Small intestine (tissue), 7 donors: ENCODE measurements around the gene ARHGEF10L. TPM values are rescaled to one million over a fixed set of nuclear protein-coding genes. Genes with fewer than 3 reads are reported as not detected.

ENCODE experiments used
- DNase-seq, 2 donors: peaks; one replicate each; pipeline versions ENCODE4 v3.0.0 to v3.0.0-alpha.2; 2013
- FAIRE-seq: peaks from 2 replicates; lab custom pipeline; 2012; peaks lifted over from hg19 to GRCh38; lab: Jason Lieb, UNC
- H3K27ac ChIP-seq, 3 donors: one replicate each; pipeline ENCODE4 v1.5.1; 2013; ENCODE audit warnings: low read length in 2 of 3, mild to moderate bottlenecking in 2 of 3, control low read depth in 1 of 3, inconsistent platforms in 1 of 3, low read depth in 1 of 3, moderate library complexity in 1 of 3
- H3K27me3 ChIP-seq, 3 donors: one replicate each; pipeline ENCODE4 v1.6.1; 2013; ENCODE audit warnings: low read length in 3 of 3, inconsistent platforms in 1 of 3; ENCODE audit not compliant: control insufficient read depth in 3 of 3, insufficient read depth in 3 of 3
- H3K36me3 ChIP-seq, 3 donors: one replicate each; pipeline ENCODE4 v1.6.1; 2013; ENCODE audit warnings: low read length in 3 of 3, inconsistent platforms in 1 of 3, low read depth in 1 of 3, mild to moderate bottlenecking in 1 of 3, moderate library complexity in 1 of 3; ENCODE audit not compliant: control insufficient read depth in 3 of 3, insufficient read depth in 2 of 3
- H3K4me1 ChIP-seq, 3 donors: one replicate each; pipeline ENCODE4 v1.6.1; 2013; ENCODE audit warnings: low read length in 2 of 3, inconsistent platforms in 1 of 3, low read depth in 1 of 3, mild to moderate bottlenecking in 1 of 3, moderate library complexity in 1 of 3; ENCODE audit not compliant: control insufficient read depth in 3 of 3, insufficient read depth in 2 of 3
- H3K4me3 ChIP-seq, 3 donors: one replicate each; pipeline ENCODE4 v1.5.1; 2013; ENCODE audit warnings: low read length in 3 of 3, control low read depth in 1 of 3, inconsistent platforms in 1 of 3, low read depth in 1 of 3, mild to moderate bottlenecking in 1 of 3, moderate library complexity in 1 of 3
- H3K9me3 ChIP-seq, 2 donors: one replicate each; pipeline ENCODE4 v1.6.1; 2013; ENCODE audit warnings: low read depth in 1 of 2, low read length in 1 of 2; ENCODE audit not compliant: control insufficient read depth in 2 of 2, insufficient read depth in 1 of 2
- WGBS, 3 donors: extraction: QIAGEN DNeasy Blood & Tissue Kit; methylation state at CpG; one replicate each; pipeline ENCODE4 v1.1.7; 2013; 5-methylcytosine and 5-hydroxymethylcytosine counted together
- polyA plus RNA-seq, 4 donors: library from polyadenylated mRNA; stranded (reverse) in 3 of 4; unstranded in 1 of 4; fragments of 200-250 nt in 3 of 4; fragments of 120-200 nt in 1 of 4; gene quantifications; one replicate each; pipeline versions ENCODE4 v1.2.1 to v1.2.3, GENCODE V29; 2013
- donor health status: healthy with polysubstance abuse.
- donor health status: control.
- donor health status: control.
- donor health status: Bipolar disorder and iron deficiency.
- donor health status: healthy.

Gene ARHGEF10L
- polyA plus RNA-seq, 4 donors = 5.6 to 120 (median 35.0) TPM

DNA sequence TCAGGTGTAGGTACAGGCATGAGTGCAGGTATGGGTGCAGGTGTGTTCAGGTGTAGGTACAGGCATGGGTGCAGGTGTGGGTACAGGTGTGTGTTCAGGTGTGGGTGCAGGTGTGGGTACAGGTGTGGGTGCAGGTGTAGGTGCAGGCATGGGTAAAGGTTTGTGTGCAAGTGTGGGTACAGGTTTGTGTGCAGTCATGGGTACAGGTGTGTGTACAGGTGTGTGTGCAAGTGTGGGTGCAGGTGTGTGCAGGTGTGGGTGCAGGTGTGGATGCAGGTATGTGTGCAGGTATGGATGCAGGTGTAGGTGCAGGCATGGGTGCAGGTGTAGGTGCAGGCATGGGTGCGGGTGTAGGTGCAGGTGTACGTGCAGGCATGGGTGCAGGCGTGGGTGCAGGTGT, 136.2 kb downstream of the ARHGEF10L start:
- Histone ChIP-seq H3K4me3 (no peak overlapping the region), H3K4me1 (no peaks in the 10 kb centered on the region), H3K27me3 (no peaks in the 10 kb centered on the region), H3K27ac (no peak overlapping the region), H3K9me3 (no peaks in the 10 kb centered on the region), H3K36me3 (peaks cover 0 to 88% (median 0%) of the 10 kb centered on the region in 3 donors)
- no peak for FAIRE-seq
- DNase-seq = no peak
- WGBS, 3 donors = 90 to 94% (median 92%) methylated on average over 3 of the region's 3 CpGs

DNA sequence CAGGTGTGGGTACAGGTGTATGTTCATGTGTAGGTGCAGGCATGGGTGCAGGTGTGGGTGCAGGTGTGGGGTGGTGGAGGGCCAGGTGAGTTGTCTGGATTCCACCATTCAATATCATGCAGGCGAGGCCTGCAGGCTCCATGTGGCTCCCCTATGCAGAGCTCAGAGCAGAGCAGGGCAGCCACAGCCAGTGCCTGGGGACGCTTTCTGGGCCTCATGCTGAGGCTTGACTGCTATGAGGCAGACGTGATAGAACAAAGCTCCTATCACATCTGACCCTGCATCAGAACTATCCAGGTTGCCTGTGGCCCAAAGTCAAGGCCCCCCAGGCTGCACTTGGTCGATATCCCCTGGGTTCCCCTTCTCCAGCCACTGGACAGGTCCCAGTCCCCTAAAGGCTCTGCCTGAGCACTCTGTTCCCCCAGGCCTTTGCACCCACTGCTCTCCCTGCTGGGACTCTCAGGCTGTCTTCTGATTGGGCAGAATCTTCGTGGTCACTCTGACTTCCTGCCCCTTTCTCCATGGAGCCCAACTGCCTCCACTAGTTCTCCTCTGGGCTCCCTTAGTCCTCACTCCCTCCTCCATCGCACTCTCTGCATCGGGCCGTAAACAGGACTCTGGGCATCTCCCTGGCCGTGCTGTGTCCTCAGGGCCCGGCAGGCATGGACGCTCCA, 137.0 kb downstream of the ARHGEF10L start:
- Histone ChIP-seq H3K36me3 (peaks cover 0 to 84% (median 0%) of the 10 kb centered on the region in 3 donors), H3K9me3 (no peaks in the 10 kb centered on the region), H3K4me3 (no peak overlapping the region), H3K27me3 (no peaks in the 10 kb centered on the region), H3K4me1 (no peaks in the 10 kb centered on the region), H3K27ac (no peak overlapping the region)
- no peak for DNase-seq
- no peak for FAIRE-seq
- WGBS, 3 donors = 77 to 82% (median 80%) methylated on average over 10 to 11 of the region's 11 CpGs

DNA sequence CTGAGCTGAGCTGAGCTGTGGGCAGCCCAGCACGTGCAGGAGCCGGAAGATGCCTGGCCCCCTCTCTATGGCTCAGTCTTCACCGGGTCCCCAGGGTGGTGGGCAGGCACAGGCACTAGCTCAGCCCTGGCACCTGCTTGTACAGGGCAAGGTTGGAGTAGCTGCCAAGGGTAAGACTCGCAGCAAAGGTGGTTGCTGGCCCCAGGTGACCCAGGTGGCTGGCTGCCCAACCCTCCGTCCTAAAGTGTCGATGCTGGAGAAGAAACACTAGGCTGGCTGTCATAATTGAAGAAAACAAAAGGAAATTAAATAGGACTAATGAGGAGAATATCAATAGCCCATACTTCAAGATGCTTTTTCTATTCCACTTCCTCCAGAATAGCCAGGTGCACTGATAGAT, 138.5 kb downstream of the ARHGEF10L start:
- Histone ChIP-seq H3K4me3 (no peak overlapping the region), H3K4me1 (no peaks in the 10 kb centered on the region), H3K27ac (no peak overlapping the region), H3K36me3 (peaks cover 0 to 83% (median 0%) of the 10 kb centered on the region in 3 donors), H3K27me3 (no peaks in the 10 kb centered on the region), H3K9me3 (no peaks in the 10 kb centered on the region)
- 63 to 81% (median 69%) methylated on average over 6 of the region's 6 CpGs for WGBS, 3 donors
- FAIRE-seq = no peak
- no peak for DNase-seq

DNA sequence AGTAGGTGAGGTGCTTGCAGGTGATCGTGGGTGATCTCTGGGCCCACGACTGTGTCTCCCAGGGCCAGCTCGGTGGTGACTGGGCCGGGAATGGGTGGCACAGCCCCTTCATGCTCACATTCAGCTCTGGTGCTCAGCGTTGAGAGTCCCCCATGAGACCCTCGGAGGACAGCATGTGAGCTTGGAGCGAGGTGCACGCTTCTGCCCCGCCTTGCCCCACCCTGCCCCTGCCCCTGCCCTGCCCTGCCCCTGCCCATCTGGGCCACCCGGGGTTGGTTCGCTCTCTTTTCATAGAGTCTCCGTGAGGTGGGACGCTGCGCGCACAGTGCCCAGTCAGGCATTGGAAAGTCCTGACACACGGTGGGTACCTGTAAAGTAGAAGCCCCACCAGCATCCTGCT, 140.4 kb downstream of the ARHGEF10L start:
- Histone ChIP-seq H3K9me3 (no peaks in the 10 kb centered on the region), H3K27me3 (no peaks in the 10 kb centered on the region), H3K27ac (no peak overlapping the region), H3K4me3 (no peak overlapping the region), H3K4me1 (no peaks in the 10 kb centered on the region), H3K36me3 (peaks cover 0 to 84% (median 2%) of the 10 kb centered on the region in 3 donors)
- 71 to 87% (median 74%) methylated on average over 15 to 16 of the region's 16 CpGs for WGBS, 3 donors
- FAIRE-seq (no peak), DNase-seq (no peak)

DNA sequence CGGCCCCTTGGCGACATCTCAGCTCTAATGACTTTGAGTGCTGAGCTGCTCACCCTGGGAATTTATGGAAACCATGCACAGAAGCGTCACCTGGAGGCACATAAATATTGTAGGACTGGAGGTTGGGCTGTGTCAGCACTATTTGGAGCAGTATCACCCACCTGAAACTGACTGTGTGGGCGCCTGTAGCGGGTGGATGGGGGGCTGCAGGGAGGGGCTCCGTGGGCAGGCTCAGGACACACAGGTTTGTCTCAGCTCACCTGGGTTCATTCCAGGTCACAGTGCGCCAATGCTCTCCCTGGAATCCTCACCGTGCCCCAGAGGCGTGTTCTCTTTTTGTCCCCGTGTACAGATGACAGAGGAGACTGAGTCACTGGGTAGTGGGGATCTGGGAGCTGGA, 140.8 kb downstream of the ARHGEF10L start:
- WGBS, 3 donors = 74 to 81% (median 79%) methylated on average over 10 of the region's 10 CpGs
- Histone ChIP-seq H3K9me3 (no peaks in the 10 kb centered on the region), H3K27ac (no peak overlapping the region), H3K27me3 (no peaks in the 10 kb centered on the region), H3K36me3 (peaks cover 0 to 84% (median 2%) of the 10 kb centered on the region in 3 donors), H3K4me1 (no peaks in the 10 kb centered on the region), H3K4me3 (no peak overlapping the region)
- no peak for FAIRE-seq
- no peak for DNase-seq

DNA sequence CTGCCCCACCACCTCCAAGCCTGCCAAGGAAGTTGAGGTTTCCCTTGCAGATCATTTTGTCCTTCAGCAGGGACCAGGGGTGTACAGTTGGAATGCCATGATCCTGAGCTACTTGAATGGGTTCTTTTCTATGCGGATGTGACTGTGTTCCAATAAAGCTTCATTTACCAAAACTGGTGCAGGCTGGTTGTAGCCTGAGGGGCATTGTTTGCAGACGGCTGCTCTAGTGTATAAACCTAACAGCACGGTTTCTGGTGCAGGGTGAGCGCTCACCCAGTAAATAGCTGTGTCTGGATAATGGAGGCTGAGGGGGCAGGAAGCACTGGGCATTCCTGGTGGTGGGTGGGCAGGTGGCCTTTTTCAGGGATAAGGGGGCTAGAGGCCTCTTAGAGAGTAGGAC, 142.9 kb downstream of the ARHGEF10L start:
- Histone ChIP-seq H3K36me3 (peaks cover 0 to 77% (median 2%) of the 10 kb centered on the region in 3 donors), H3K27me3 (no peaks in the 10 kb centered on the region)
- no peak for FAIRE-seq

DNA sequence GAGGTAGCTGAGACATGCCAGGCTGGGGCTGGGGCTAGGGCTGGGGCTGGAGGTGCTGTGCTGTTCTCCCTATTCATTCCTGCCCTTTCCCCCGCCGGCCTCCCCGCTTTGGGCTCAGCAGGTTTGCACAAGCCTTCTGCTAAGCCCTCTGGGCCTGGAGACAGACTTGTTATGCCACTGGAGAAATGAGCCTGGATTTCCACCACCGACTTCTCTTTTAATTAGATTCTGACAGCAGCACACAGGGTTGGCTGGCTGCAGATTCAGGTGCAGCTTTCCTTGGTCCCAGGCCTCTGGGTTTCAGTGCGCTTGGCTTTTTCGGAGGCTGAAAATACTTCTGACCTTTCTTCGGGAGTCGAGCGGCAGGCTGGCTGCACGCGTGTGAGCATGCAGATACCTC, 144.1 kb downstream of the ARHGEF10L start:
- Histone ChIP-seq H3K4me3 (no peak overlapping the region), H3K27ac (no peak overlapping the region), H3K36me3 (peaks cover 0 to 81% (median 2%) of the 10 kb centered on the region in 3 donors), H3K9me3 (no peaks in the 10 kb centered on the region), H3K4me1 (no peaks in the 10 kb centered on the region), H3K27me3 (no peaks in the 10 kb centered on the region)
- no peak for FAIRE-seq
- 82 to 91% (median 89%) methylated on average over 11 of the region's 11 CpGs for WGBS, 3 donors
- DNase-seq = no peak

More for the DNA sequence above, 142.9 kb downstream of the ARHGEF10L start:
- H3K27ac ChIP-seq = no peak overlapping the region
- no peak for DNase-seq
- 87 to 90% (median 89%) methylated on average over 4 of the region's 4 CpGs for WGBS, 3 donors
- no peaks in the 10 kb centered on the region for H3K4me1 ChIP-seq
- H3K4me3 ChIP-seq = no peak overlapping the region
- H3K9me3 ChIP-seq = no peaks in the 10 kb centered on the region

DNA sequence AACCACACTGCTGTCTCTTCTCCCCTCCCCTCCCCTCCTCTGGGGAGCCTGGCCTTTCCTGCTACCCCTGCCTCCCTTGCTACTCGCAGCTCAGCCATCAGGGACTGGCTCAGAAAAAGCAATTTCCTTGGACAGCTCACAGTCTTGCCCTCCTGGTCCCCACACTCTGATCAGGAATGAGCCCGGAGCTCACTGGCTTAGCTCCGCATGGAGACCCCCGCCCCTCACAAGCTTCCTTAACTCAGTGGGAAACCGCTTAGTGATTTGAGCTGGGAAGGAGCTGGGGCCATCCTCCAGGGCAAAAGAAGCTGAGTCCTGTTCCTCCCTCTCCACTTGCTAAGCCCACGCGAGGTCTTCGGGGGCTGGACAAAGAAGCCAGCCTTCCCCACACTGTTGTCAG, 145.3 kb downstream of the ARHGEF10L start:
- FAIRE-seq = no peak
- WGBS, 3 donors = 84 to 92% (median 86%) methylated on average over 8 of the region's 8 CpGs
- peaks cover 0 to 78% (median 2%) of the 10 kb centered on the region in 3 donors for H3K36me3 ChIP-seq

More for the DNA sequence above, 145.3 kb downstream of the ARHGEF10L start:
- Histone ChIP-seq H3K4me3 (no peak overlapping the region), H3K27me3 (no peaks in the 10 kb centered on the region), H3K9me3 (peaks cover 0 to 3% of the 10 kb centered on the region in 2 donors), H3K4me1 (no peaks in the 10 kb centered on the region), H3K27ac (no peak overlapping the region)
- no peak for DNase-seq
